Fibroblast of lung (primary cell): ENCODE data around the gene SCP2. TPM values are rescaled to one million over a fixed set of nuclear protein-coding genes. Genes with fewer than 3 reads are reported as not detected.
"Not testable (repeated sequence)": the region's sequence is repeated elsewhere in the genome, so short reads cannot be mapped to it uniquely, and the experiment has no call there.

ENCODE experiments used
- DNase-seq, 2 donors: peaks; one replicate each; pipeline versions ENCODE4 v3.0.0 to v3.0.0-alpha.2; 2010; ENCODE audit warnings: low read depth in 2 of 2
- H2AFZ ChIP-seq: 2 replicates; pipeline ENCODE4 v1.5.1; 2012; ENCODE audit warnings: low read length, control low read depth, inconsistent platforms
- H3K27ac ChIP-seq: 2 replicates; pipeline ENCODE4 v1.5.1; 2011; ENCODE audit warnings: low read length, control low read depth; ENCODE audit not compliant: insufficient read depth
- H3K27me3 ChIP-seq: 2 replicates; pipeline ENCODE4 v1.5.1; 2011; ENCODE audit warnings: mild to moderate bottlenecking, low read length; ENCODE audit not compliant: control insufficient read depth, insufficient read depth
- H3K36me3 ChIP-seq: 2 replicates; pipeline ENCODE4 v1.5.1; 2011; ENCODE audit warnings: low read length; ENCODE audit not compliant: control insufficient read depth, insufficient read depth
- H3K4me1 ChIP-seq: 2 replicates; pipeline ENCODE4 v1.5.1; 2011; ENCODE audit warnings: low read length; ENCODE audit not compliant: control insufficient read depth, insufficient read depth; ENCODE audit errors: extremely low read depth
- H3K4me2 ChIP-seq: 2 replicates; pipeline ENCODE4 v1.5.1; 2011; ENCODE audit warnings: low read length, control low read depth; ENCODE audit not compliant: insufficient read depth; ENCODE audit errors: extremely low read depth
- H3K4me3 ChIP-seq, 4 experiments: fragments of 200-600 bp in 1 of 4; sonication (generic) in 1 of 4; replicated peaks in 1 of 4; 2 replicates each; pipeline ENCODE4 v1.5.1; 2011 to 2016; ENCODE audit warnings: low read length in 4 of 4, low read depth in 3 of 4, mild to moderate bottlenecking in 3 of 4, control low read depth in 2 of 4, inconsistent platforms in 1 of 4, mixed read lengths in 1 of 4; ENCODE audit not compliant: insufficient read depth in 1 of 4; ENCODE audit errors: control extremely low read depth in 1 of 4
- H3K79me2 ChIP-seq: 2 replicates; pipeline ENCODE4 v1.5.1; 2012; ENCODE audit warnings: mild to moderate bottlenecking, low read length, inconsistent platforms; ENCODE audit not compliant: control insufficient read depth, insufficient read depth
- H3K9ac ChIP-seq: 2 replicates; pipeline ENCODE4 v1.5.1; 2011; ENCODE audit warnings: mild to moderate bottlenecking, low read length, control low read depth; ENCODE audit not compliant: insufficient read depth
- H3K9me3 ChIP-seq: 2 replicates; pipeline ENCODE4 v1.5.1; 2012; ENCODE audit warnings: low read depth, low read length; ENCODE audit not compliant: control insufficient read depth, insufficient read depth
- H4K20me1 ChIP-seq: 2 replicates; pipeline ENCODE4 v1.5.1; 2011; ENCODE audit warnings: low read length; ENCODE audit not compliant: control insufficient read depth, insufficient read depth; ENCODE audit errors: extremely low read depth
- EZH2 ChIP-seq: IDR thresholded peaks from 2 replicates; pipeline ENCODE4 v1.5.1; 2012; ENCODE audit warnings: low read length, control low read depth, mild to moderate bottlenecking; ENCODE audit errors: missing control alignments
- polyA plus RNA-seq, 2 donors: library from polyadenylated mRNA; depleted of rRNA in 1 of 2; stranded (reverse) in 1 of 2; unstranded in 1 of 2; fragments of >200 nt; gene quantifications; 2 replicates each; pipeline ENCODE4 v1.2.1, GENCODE V29; 2011 to 2012; ENCODE audit warnings: missing spikeins in 1 of 2
- total RNA-seq: library from RNA; depleted of rRNA; stranded (reverse); fragments of >200 nt; gene quantifications from 2 replicates; pipeline ENCODE4 v1.2.1, GENCODE V29; 2014
- TF ChIP-seq, protein P1 (sequence below), 2 donors: IDR thresholded peaks in 1 of 2; conservative IDR thresholded peaks in 1 of 2; 1 replicate in 1 of 2; 2 replicates in 1 of 2; pipeline ENCODE4 v1.5.1; 2011 to 2012; ENCODE audit warnings: low read length in 2 of 2, control low read depth in 1 of 2, inconsistent platforms in 1 of 2, low read depth in 1 of 2, mild to moderate bottlenecking in 1 of 2

The SCP2 gene
- total and polyA plus RNA-seq, 2 donors (not counting 1 experiment from before 2014, with no cell fraction given): 222 to 305 TPM

GRCh38 chr1:52955129-52955970, 28.3 kb downstream of the SCP2 start:
- Histone ChIP-seq H2AFZ (no peak overlapping the region), H3K4me3 (no peak overlapping the region), H3K79me2 (no peaks in the 10 kb centered on the region), H3K27me3 (no peaks in the 10 kb centered on the region), H3K36me3 (no peaks in the 10 kb centered on the region), H4K20me1 (no peaks in the 10 kb centered on the region), H3K4me1 (peaks cover 2% of the 10 kb centered on the region), H3K9me3 (no peaks in the 10 kb centered on the region), H3K27ac (no peak overlapping the region), H3K9ac (no peak overlapping the region), H3K4me2 (peak overlapping the region; percentile 32)
- peak; percentile 67 to 92 for DNase-seq
- TF ChIP-seq, protein P1, sequence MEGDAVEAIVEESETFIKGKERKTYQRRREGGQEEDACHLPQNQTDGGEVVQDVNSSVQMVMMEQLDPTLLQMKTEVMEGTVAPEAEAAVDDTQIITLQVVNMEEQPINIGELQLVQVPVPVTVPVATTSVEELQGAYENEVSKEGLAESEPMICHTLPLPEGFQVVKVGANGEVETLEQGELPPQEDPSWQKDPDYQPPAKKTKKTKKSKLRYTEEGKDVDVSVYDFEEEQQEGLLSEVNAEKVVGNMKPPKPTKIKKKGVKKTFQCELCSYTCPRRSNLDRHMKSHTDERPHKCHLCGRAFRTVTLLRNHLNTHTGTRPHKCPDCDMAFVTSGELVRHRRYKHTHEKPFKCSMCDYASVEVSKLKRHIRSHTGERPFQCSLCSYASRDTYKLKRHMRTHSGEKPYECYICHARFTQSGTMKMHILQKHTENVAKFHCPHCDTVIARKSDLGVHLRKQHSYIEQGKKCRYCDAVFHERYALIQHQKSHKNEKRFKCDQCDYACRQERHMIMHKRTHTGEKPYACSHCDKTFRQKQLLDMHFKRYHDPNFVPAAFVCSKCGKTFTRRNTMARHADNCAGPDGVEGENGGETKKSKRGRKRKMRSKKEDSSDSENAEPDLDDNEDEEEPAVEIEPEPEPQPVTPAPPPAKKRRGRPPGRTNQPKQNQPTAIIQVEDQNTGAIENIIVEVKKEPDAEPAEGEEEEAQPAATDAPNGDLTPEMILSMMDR (conservative IDR thresholded peaks at IDR 0.05 in 1 of 2, IDR thresholded peaks at IDR 0.05 in 1 of 2; ENCODE audit: low read depth in 1 of 2, low read length in 2 of 2): no peak
- TF ChIP-seq EZH2: no peak

GRCh38 chr1:52963101-52963500, 36.0 kb downstream of the SCP2 start:
- DNase-seq: no peak
- no peaks in the 10 kb centered on the region for H3K36me3 ChIP-seq
- no peaks in the 10 kb centered on the region for H3K4me1 ChIP-seq
- no peaks in the 10 kb centered on the region for H3K79me2 ChIP-seq
- no peak overlapping the region for H3K4me3 ChIP-seq
- H3K27ac ChIP-seq: no peak overlapping the region
- H2AFZ ChIP-seq: no peak overlapping the region
- no peak for TF ChIP-seq EZH2
- TF ChIP-seq, protein P1 (conservative IDR thresholded peaks at IDR 0.05 in 1 of 2, IDR thresholded peaks at IDR 0.05 in 1 of 2; ENCODE audit: low read depth in 1 of 2, low read length in 2 of 2): no peak
- no peaks in the 10 kb centered on the region for H4K20me1 ChIP-seq
- H3K4me2 ChIP-seq: no peak overlapping the region
- H3K27me3 ChIP-seq: no peaks in the 10 kb centered on the region
- H3K9me3 ChIP-seq: no peaks in the 10 kb centered on the region
- H3K9ac ChIP-seq: no peak overlapping the region

DNA sequence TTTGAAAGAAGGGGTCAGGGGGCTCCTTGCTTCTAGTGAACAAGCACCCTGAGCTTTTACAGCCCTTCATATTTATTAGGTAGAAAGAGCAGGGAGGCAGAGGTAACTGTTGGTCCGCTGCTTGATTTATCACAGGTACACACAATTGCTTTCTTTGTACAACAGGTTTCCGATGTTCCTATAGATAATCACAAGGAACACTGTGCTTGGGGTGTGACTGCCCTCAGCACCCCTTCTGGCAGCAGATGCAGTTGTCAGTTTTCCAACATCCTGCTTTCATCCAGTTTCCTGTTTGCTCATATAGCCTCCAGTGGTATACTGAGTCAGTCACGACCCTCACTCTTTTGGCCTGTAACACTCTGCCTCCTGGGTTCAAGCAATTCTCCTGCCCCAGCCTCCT, 40.6 kb downstream of the SCP2 start:
- no peak overlapping the region for H3K9ac ChIP-seq
- no peak for TF ChIP-seq EZH2
- TF ChIP-seq, protein P1 (conservative IDR thresholded peaks at IDR 0.05 in 1 of 2, IDR thresholded peaks at IDR 0.05 in 1 of 2; ENCODE audit: low read depth in 1 of 2, low read length in 2 of 2): no peak
- H3K4me1 ChIP-seq: no peaks in the 10 kb centered on the region
- no peaks in the 10 kb centered on the region for H3K36me3 ChIP-seq
- no peak for DNase-seq
- H3K4me2 ChIP-seq: no peak overlapping the region
- H3K27ac ChIP-seq: no peak overlapping the region
- no peak overlapping the region for H2AFZ ChIP-seq
- H4K20me1 ChIP-seq: no peaks in the 10 kb centered on the region
- no peak overlapping the region for H3K4me3 ChIP-seq
- H3K27me3 ChIP-seq: no peaks in the 10 kb centered on the region
- H3K9me3 ChIP-seq: no peaks in the 10 kb centered on the region
- no peaks in the 10 kb centered on the region for H3K79me2 ChIP-seq

DNA sequence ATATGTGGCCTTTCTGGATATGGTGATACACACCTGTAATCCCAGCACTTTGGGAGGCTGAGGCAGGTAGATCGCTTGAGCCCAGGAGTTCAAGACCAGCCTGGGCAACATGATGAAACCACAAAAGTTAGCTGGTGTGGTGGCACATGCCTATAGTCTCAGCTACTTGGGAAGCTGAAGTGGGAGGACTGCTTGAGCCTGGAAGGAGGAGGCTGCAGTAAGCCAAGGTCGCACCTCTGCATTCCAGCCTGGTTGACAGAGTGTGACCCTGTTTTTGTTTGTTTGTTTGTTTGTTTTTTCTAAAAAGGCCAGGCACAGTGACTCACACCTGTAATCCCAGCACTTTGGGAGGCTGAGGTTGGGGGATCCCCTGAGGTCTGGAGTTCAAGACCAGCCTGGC, 42.2 kb downstream of the SCP2 start:
- H3K27me3 ChIP-seq, H3K4me3 ChIP-seq, H4K20me1 ChIP-seq, H2AFZ ChIP-seq, H3K9me3 ChIP-seq, H3K79me2 ChIP-seq, H3K4me2 ChIP-seq, H3K27ac ChIP-seq, DNase-seq, H3K36me3 ChIP-seq, H3K4me1 ChIP-seq, H3K9ac ChIP-seq: not testable (repeated sequence)
